HG02610 (cell line): ENCODE results near the gene TELO2.

ENCODE experiments used
- ATAC-seq: cut with Tn5 transposase; IDR thresholded peaks from one replicate; pipeline ENCODE4 v1.9.1; 2021; ENCODE audit warnings: mild to moderate bottlenecking, moderate library complexity; ENCODE audit not compliant: unreplicated experiment

TELO2 gene

DNA sequence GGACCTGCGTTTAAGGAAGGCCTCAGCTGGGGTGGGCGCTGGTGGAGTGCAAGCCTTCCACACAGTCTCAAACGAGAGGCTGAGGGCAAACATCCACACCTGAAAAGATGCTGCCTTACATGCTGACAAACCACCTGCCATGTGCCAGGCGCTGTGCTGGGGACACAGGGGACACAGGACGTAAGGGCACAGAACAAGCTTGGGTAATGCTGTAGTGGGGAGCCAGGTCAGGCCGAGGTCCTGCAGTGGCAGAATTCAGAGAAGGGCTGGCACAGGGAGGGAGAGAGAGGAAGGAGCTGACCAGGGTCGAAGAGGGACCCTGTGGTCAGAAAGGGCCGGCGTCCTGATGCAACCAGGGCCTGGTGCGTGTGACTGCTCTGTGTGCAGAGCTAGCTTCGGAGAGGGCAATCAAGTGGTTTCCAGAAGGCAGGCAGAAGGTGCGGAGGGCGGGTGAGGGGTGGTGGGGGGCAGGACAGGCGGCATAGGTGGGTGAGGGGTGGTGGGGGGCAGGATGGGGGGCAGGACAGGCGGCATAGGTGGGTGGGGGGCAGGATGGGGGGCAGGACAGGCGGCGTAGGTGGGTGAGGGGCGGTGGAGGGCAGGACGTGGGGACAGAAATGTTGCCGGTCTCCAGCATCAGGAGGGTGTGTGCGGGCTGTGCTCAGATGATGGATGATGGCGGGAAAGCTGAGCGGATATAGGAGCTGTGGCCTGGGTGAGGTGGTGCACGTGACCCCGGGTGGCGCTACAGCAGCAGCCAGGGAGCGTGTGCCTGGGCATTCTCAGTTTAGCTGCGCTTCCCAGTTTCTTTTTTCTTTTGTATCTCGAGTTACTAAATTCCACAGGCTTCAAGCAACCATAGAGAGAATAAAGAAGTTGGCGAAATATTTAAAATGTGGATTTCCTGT, 18.8 kb downstream of the TELO2 start:
- ATAC-seq = no peak

DNA sequence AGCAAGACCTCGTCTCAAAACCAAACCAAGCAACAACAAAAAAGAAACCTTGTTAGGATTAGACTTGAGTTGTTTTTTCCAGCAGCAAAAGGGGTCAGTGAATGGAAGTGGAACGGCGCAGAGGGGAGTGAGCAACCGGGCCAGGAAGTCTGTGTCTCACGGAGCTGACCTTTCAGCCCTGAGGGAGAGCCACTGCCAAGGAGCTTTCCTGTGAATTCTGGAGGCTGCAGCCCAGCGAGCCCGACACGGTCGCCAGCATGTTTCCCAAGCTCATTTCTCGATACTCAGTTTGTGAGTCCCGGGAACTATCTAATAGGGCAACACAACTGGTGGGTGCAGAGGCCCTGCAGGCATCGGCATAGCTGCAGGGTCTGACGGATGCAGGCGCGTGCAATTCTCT, 19.6 kb downstream of the TELO2 start:
- ATAC-seq = no peak

- ATAC-seq = no peak
These were observed 21.3 kb downstream of the TELO2 start for GRCh38 chr16:1514507-1514906.

DNA sequence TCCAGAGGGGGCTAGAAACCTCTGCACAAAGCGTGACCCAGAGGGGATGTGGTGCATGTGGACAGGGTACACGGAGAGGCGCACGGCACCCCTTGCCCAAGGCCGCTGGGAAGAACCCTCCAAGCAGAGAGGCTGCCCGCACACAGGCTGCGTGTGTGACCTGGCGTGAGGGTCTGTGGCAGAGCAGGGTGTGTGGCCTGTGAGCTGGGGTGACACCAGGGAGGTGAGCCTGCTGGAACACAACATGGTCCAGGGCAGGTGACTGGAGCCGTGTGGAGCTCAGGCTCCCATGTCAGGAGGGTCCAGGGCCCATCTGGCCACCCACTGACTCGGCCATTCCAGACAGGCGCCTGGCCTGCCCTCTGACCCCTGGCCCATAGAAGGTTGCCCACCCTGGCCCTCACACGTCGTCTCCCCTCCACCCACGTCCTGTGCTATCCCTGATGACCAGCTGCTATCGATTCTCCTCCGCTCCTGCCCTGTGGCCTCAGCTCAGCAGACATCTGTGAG, 25.5 kb downstream of the TELO2 start:
- ATAC-seq = no peak

GRCh38 chr16:1519831-1520230, 26.7 kb downstream of the TELO2 start:
- no peak for ATAC-seq

GRCh38 chr16:1520461-1520860, 27.3 kb downstream of the TELO2 start:
- no peak for ATAC-seq

- ATAC-seq = no peak
These were observed 30.6 kb downstream of the TELO2 start for GRCh38 chr16:1523581-1524245.

DNA sequence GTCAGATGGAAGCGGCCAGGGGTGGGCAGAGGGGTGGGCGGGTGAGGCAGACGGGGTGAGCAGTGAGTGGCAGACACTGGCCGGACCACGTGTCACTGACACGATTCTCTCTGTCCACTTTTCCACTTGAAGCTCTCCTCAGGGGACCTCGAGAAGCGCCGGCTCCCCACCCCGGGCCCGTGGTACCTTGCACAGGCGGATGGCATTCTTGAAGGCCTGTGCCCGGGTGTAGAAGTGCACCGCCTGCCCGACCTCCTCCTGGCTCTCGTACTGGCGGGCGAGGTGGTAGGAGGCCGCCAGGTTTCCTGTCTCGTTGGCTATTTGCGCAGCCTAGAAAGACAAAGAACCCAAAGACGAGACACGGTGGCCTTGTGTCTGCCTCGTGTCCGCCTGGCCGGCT, 31.2 kb downstream of the TELO2 start:
- no peak for ATAC-seq

GRCh38 chr16:1525871-1526607, 32.9 kb downstream of the TELO2 start:
- no peak for ATAC-seq

- ATAC-seq = no peak
These were observed 33.7 kb downstream of the TELO2 start for GRCh38 chr16:1526608-1527555.

DNA sequence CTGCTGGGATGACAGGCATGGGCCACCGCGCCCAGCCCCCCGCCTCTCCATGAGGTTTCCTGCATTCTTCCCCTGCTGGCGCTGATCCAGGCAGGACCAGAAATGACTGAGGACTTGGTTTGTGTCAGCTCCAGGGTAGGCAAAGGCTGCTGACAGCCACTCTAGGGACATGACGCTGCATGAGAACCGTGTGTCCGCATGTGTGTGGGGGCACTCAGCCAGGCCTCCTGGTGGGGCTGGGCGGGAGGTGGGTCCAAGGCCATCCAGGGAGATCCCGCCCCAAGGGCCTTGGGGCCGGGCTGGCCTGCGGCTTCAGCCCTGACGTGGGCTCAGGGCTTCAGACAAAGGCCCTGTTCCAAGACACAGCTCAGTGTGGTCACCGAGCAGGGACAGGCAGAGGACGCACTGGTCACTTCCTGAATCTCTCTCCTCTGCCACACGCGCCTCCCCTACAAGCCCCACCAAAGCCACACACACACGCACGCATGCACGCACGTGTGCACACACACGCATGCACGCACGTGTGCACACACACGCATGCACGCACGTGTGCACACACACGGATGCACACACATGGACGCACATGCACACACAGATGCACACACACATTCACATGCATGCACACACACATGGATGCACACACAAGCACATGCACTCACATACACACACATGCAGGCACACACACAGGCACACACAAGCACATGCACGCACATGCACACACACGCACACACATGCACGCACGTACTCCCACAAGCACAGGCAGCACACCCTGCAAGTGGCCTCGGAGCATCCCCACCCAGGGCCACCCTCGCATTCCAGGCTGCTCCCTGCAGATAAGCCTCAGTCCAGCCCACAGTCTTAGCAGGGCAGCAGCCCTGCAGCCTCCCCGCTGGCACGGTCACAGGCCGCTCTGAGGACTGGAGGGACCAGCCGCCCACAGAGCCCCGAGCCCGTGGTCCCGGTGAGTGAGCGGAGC, 35.0 kb downstream of the TELO2 start:
- ATAC-seq = no peak

GRCh38 chr16:1528921-1529537, 35.9 kb downstream of the TELO2 start:
- no peak for ATAC-seq

DNA sequence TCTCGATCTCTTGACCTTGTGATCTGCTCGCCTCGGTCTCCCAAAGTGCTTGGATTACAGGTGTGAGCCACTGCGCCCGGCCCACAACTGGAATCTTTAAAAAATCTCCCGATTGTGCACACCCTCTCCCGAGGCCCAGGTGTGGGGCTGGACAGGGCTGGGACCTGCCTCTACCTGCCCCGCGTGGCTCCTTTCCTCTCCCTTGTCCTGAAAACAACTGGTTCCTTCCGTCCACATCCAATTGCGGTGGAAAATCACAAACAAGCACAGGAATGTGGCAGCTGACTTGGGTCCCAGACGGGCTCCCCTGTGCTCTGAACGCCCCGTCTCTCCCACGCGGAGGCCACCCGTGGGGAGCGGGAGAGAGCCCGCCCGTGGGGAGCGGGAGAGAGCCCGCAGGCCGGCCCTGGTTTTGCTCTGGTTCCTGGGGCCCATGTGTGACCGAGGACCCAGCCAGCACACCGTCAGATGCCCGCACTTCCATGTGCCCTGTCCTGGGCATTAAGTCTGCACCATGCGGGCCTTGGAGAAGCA, 37.3 kb downstream of the TELO2 start:
- ATAC-seq = no peak

GRCh38 chr16:1530883-1531637, 37.9 kb downstream of the TELO2 start:
- no peak for ATAC-seq

DNA sequence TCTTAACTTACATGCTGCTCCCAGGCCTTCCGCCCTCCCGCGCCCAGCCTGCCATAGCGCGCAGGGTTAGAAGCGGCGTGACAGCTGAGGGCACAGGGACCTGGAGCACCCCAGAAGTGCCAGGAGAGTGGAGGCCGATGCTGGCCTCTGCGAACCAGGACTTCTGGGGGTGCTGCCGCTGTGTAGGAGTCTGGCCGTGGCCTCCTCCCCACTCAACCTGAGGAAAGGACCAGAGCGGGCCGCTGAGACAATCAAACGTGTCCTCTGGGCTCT, 38.4 kb downstream of the TELO2 start:
- ATAC-seq = no peak

- ATAC-seq = no peak
These were observed 39.1 kb downstream of the TELO2 start for GRCh38 chr16:1532081-1532760.

GRCh38 chr16:1532771-1533170, 39.6 kb downstream of the TELO2 start:
- no peak for ATAC-seq
